Prostate gland (tissue), 2 donors: Measurements from ENCODE around the gene GZMH.

Source experiments
- POLR2A ChIP-seq: fragments of 450-650 bp; IDR thresholded peaks from one replicate; pipeline ENCODE4 v1.6.1; 2016; ENCODE audit warnings: antibody characterized with exemption, mild to moderate bottlenecking
- POLR2AphosphoS5 ChIP-seq: sonication (generic); formaldehyde crosslinking; IDR thresholded peaks from one replicate; pipeline ENCODE4 v1.6.1; 2017; ENCODE audit warnings: antibody characterized with exemption
- TF ChIP-seq, protein P1 (sequence below), 4 experiments: fragments of 200-600 bp in 2 of 4; fragments of 450-650 bp in 2 of 4; sonication (generic) in 2 of 4; IDR thresholded peaks; 1 replicate in 3 of 4; 2 replicates in 1 of 4; pipeline ENCODE4 v1.5.1; 2016 to 2019; ENCODE audit warnings: antibody characterized with exemption in 4 of 4, mild to moderate bottlenecking in 2 of 4, moderate library complexity in 2 of 4

DNA sequence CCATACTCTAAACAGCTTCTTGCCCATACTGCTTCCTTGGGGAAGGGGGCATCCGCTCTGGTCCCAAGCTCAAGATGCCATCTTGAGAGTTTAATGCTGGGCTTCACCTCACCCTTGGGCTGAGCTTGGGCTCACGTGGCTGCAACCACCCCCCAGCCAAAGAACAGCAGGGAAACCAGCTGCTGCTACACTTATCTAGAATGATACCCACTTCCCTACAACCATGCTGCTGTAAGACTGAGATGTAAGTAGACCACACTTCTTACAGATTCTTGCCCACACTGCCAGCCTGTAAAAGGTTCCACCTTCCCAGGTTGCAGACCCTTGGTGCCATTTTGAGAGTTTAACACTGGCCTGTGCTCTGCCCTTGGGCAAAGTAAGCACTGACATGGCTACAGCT is 43.2 kb downstream of the GZMH start:
- TF ChIP-seq, protein P1, sequence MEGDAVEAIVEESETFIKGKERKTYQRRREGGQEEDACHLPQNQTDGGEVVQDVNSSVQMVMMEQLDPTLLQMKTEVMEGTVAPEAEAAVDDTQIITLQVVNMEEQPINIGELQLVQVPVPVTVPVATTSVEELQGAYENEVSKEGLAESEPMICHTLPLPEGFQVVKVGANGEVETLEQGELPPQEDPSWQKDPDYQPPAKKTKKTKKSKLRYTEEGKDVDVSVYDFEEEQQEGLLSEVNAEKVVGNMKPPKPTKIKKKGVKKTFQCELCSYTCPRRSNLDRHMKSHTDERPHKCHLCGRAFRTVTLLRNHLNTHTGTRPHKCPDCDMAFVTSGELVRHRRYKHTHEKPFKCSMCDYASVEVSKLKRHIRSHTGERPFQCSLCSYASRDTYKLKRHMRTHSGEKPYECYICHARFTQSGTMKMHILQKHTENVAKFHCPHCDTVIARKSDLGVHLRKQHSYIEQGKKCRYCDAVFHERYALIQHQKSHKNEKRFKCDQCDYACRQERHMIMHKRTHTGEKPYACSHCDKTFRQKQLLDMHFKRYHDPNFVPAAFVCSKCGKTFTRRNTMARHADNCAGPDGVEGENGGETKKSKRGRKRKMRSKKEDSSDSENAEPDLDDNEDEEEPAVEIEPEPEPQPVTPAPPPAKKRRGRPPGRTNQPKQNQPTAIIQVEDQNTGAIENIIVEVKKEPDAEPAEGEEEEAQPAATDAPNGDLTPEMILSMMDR (IDR thresholded peaks at IDR 0.05): no peak
- no peak for TF ChIP-seq POLR2AphosphoS5
- no peak for TF ChIP-seq POLR2A
